Transverse colon (tissue), 4 donors: Measurements from ENCODE around the gene ARHGEF4. TPM values are rescaled to one million over a fixed set of nuclear protein-coding genes. Genes with fewer than 3 reads are reported as not detected.

Experiments
- DNase-seq: peaks from one replicate; pipeline ENCODE4 v3.0.0-alpha.2; 2019
- H3K27ac ChIP-seq, 4 donors: fragments of 200-600 bp; sonication (generic); 2 replicates each; pipeline ENCODE4 v1.5.1; 2016 to 2018; ENCODE audit warnings: inconsistent platforms in 4 of 4
- H3K27me3 ChIP-seq: fragments of 200-600 bp; sonication (generic); 2 replicates; pipeline ENCODE4 v1.5.1; 2017; ENCODE audit warnings: inconsistent platforms
- H3K36me3 ChIP-seq, 4 donors: fragments of 200-600 bp; sonication (generic); 2 replicates each; pipeline ENCODE4 v1.5.1; 2017 to 2019; ENCODE audit warnings: inconsistent platforms in 4 of 4
- H3K4me1 ChIP-seq, 4 donors: fragments of 200-600 bp; sonication (generic); 2 replicates each; pipeline ENCODE4 v1.5.1; 2017 to 2020; ENCODE audit warnings: inconsistent platforms in 4 of 4
- H3K4me3 ChIP-seq, 4 donors: fragments of 200-600 bp; sonication (generic); 1 replicate in 1 of 4; 2 replicates in 3 of 4; pipeline versions ENCODE4 v1.5.1 to v1.6.1; 2017 to 2019; ENCODE audit warnings: inconsistent platforms in 4 of 4
- H3K9me3 ChIP-seq, 2 donors: fragments of 200-600 bp; sonication (generic); 2 replicates each; pipeline ENCODE4 v1.5.1; 2017 to 2019; ENCODE audit warnings: inconsistent platforms in 2 of 2
- EP300 ChIP-seq: sonication (generic); formaldehyde crosslinking; IDR thresholded peaks from one replicate; pipeline ENCODE4 v1.6.1; 2017; ENCODE audit warnings: antibody characterized with exemption, low read depth
- POLR2A ChIP-seq: fragments of 450-650 bp; IDR thresholded peaks from one replicate; pipeline ENCODE4 v1.6.1; 2016; ENCODE audit warnings: antibody characterized with exemption, mild to moderate bottlenecking, moderate library complexity
- POLR2AphosphoS5 ChIP-seq, 3 donors: sonication (generic); formaldehyde crosslinking; IDR thresholded peaks; one replicate each; pipeline ENCODE4 v1.6.1; 2016; ENCODE audit warnings: antibody characterized with exemption in 3 of 3
- whole genome bisulfite sequencing, 2 donors: methylation state at CpG; one replicate each; pipeline ENCODE4 v1.1.5; 2018; ENCODE audit warnings: low coverage in 1 of 2; 5-methylcytosine and 5-hydroxymethylcytosine counted together
- in situ Hi-C, 4 donors: fragments of 200-750 bp; cut with MboI; loops; one replicate each; pipeline versions ENCODE4 v1.15.0 to v1.15.1; 2017; ENCODE audit warnings: low sequenced_read_pairs in 3 of 4, low pct_ligation_motif_present in 1 of 4, low pct_unique_long_range_greater_than_20kb in 1 of 4
- intact Hi-C: fragments of 100-400 bp; cut with DNase I; formaldehyde crosslinking; loops from one replicate; pipeline ENCODE4 v1.15.1; 2023; ENCODE audit warnings: low total_unique reads
- total RNA-seq, 4 donors: library from RNA; depleted of rRNA; stranded (reverse); fragments of >200 nt; gene quantifications; one replicate each; pipeline ENCODE4 v1.1.0, GENCODE V29; 2016
- TF ChIP-seq, protein P1 (sequence below), 5 experiments: fragments of 200-600 bp in 3 of 5; fragments of 450-650 bp in 2 of 5; sonication (generic) in 3 of 5; IDR thresholded peaks; 1 replicate in 2 of 5; 2 replicates in 3 of 5; pipeline ENCODE4 v1.5.1; 2016 to 2017; ENCODE audit warnings: antibody characterized with exemption in 5 of 5, inconsistent platforms in 3 of 5, mild to moderate bottlenecking in 2 of 5, moderate library complexity in 1 of 5

The ARHGEF4 gene
- total RNA-seq, 4 donors from 2014 or later = 1.2 to 16.8 (median 1.7) TPM

DNA sequence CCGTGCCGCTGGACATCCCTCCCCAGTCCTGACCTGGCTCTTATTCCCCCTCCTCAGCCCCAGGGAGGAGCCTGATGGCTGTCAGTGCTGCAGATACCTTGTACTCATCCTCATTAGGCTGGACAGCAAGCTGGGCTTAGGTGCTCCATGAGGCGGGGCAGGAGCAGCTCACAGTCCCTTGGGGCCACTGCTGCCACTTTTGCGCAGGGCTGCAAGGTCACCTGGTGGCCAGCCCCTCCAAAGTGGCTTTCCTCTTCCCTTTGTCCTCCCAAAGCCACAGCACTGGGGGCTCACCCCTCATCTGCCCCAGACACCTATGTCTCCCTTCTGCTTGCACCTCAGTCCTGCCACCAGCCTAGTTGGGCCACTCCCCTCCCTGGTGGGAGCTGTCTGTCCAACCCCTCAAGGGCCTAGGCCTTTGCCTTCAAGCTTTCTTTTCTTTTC, 195.7 kb downstream of the ARHGEF4 start:
- no peak overlapping the region for H3K4me3 ChIP-seq
- H3K4me1 ChIP-seq = peaks cover 0 to 14% (median 6%) of the 10 kb centered on the region in 4 donors
- in situ Hi-C loops (no loop called here), intact Hi-C loops (no loop called here)
- no peak for DNase-seq
- peaks cover 33% of the 10 kb centered on the region for H3K27me3 ChIP-seq
- H3K9me3 ChIP-seq = no peaks in the 10 kb centered on the region
- H3K27ac ChIP-seq = no peak overlapping the region
- TF ChIP-seq POLR2A (no peak), POLR2AphosphoS5 (IDR thresholded peaks at IDR 0.05) (no peak), EP300 (no peak)
- TF ChIP-seq, protein P1, sequence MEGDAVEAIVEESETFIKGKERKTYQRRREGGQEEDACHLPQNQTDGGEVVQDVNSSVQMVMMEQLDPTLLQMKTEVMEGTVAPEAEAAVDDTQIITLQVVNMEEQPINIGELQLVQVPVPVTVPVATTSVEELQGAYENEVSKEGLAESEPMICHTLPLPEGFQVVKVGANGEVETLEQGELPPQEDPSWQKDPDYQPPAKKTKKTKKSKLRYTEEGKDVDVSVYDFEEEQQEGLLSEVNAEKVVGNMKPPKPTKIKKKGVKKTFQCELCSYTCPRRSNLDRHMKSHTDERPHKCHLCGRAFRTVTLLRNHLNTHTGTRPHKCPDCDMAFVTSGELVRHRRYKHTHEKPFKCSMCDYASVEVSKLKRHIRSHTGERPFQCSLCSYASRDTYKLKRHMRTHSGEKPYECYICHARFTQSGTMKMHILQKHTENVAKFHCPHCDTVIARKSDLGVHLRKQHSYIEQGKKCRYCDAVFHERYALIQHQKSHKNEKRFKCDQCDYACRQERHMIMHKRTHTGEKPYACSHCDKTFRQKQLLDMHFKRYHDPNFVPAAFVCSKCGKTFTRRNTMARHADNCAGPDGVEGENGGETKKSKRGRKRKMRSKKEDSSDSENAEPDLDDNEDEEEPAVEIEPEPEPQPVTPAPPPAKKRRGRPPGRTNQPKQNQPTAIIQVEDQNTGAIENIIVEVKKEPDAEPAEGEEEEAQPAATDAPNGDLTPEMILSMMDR (IDR thresholded peaks at IDR 0.05) = no peak
- 74% methylated on average over 4 of the region's 4 CpGs; no CpG with 5 or more reads in 1 of the 2 donors for WGBS, 2 donors
- H3K36me3 ChIP-seq = no peaks in the 10 kb centered on the region

DNA sequence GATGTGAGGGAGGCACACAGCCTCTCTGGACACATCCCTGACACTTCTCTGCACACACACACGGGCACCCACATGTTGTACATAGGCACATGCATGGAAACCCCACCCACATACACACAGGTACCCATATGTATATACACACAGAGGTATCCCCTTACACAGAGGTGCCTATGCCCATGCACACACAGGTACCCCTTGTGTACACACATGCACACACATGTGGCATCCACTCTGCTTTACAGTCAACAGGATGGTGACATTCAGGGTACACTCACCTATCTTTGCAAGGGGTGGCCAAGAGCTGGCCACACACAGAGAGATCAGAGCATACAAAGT, 197.0 kb downstream of the ARHGEF4 start:
- H3K27me3 ChIP-seq = peaks cover 38% of the 10 kb centered on the region
- WGBS, 2 donors = 58% methylated on average over 1 of the region's 1 CpG; no CpG with 5 or more reads in 1 of the 2 donors
- intact Hi-C loops = no loop called here

DNA sequence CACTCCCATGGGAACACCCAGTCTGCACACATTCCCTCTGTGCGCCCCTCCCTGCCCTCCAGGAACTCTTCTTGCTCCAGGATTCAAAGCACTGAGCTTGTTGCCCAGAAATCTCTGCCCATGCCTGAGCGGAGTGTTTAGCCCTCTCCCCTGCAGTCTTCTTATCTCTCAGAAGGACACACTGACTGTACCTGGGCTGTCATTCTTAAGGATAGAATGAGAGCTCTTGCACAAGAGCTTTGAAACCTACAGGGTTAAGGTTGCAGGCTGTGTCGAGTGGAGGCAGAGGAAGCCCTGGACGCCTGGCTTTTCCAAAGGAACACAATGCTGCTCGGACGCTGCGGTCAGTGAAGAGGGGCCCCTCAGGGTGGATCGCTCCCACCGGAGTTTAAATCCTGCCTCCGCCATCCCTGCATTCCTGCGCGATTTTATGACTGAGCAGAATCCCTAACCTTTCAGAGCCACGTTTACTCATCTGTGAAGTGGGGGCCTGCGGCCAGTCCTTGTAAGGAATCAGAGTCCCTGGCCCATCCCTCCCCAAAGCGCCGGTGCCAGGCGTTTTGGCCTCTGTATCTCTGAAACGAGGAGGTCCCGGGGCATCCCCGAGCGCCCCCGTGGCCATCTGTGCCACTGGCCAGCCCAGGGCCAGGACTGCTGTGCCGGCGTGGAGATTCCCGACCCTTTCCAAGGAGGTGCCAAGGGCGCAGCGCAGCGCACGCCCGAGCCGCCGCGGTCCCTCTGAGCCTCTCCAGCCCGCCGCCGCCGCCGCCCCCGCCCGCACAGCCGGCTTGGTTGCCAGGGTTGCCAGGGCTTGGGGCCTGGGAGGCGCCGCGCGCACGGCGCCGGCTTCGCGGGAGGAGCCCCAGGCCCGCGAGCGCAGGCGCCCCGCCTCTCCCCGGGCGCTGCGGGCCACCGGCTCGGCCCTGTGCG, 197.7 kb downstream of the ARHGEF4 start:
- peak overlapping the region; percentile 13 to 51 (median 26) for H3K4me3 ChIP-seq
- no peaks in the 10 kb centered on the region for H3K36me3 ChIP-seq
- no peak for DNase-seq
- H3K4me1 ChIP-seq = peaks cover 0 to 14% (median 6%) of the 10 kb centered on the region in 4 donors
- in situ Hi-C loops = no loop called here
- intact Hi-C loops = no loop called here
- TF ChIP-seq POLR2AphosphoS5 (IDR thresholded peaks at IDR 0.05) (no peak), EP300 (no peak), POLR2A (no peak)
- TF ChIP-seq, protein P1 (IDR thresholded peaks at IDR 0.05) = no peak
- peaks cover 45% of the 10 kb centered on the region for H3K27me3 ChIP-seq
- no peaks in the 10 kb centered on the region for H3K9me3 ChIP-seq
- WGBS, 2 donors = 5 to 80% methylated on average over 1 to 42 of the region's 61 CpGs
- H3K27ac ChIP-seq = no peak overlapping the region

More for the DNA sequence above, 197.0 kb downstream of the ARHGEF4 start:
- DNase-seq = no peak
- in situ Hi-C loops = no loop called here
- no peaks in the 10 kb centered on the region for H3K36me3 ChIP-seq
- no peaks in the 10 kb centered on the region for H3K9me3 ChIP-seq
- H3K27ac ChIP-seq = no peak overlapping the region
- H3K4me3 ChIP-seq = no peak overlapping the region
- TF ChIP-seq POLR2AphosphoS5 (IDR thresholded peaks at IDR 0.05) = no peak
- H3K4me1 ChIP-seq = peaks cover 0 to 14% (median 6%) of the 10 kb centered on the region in 4 donors

DNA sequence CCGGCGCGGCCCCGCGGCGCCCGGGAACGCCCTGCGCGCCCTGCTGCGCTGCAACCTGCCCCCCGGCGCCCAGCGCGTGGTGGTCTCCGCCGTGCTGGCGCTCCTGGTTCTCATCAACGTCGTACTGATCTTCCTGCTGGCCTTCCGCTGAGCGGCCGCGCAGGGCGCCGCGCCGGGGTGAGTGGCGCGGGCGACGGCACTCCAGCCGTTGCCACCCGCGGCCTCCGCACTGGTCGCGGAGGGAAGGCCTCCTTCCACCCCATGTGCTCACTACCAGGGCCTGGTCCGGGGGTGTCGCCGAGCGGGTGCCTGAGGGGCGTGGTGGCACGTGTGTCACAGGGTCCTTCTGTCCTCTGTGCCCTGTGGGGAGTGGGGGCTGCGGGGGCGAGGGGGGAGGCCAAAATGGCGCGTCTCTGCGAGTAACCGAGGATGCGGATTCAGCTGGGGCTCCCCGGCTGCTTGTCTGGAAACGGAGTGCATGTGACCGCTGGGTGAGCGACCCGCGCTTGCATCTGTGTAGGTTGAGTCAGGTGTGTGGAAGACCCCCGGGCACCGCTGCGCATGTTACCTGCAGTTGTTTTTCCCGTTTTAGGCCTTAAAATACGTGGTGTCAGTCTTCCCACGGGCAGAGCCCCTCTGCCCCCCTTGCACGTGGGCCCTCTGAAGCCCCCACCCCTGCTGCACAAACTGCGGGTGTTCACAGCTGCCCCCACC, 198.6 kb downstream of the ARHGEF4 start:
- WGBS, 2 donors = 38% methylated on average over 36 of the region's 65 CpGs; no CpG with 5 or more reads in 1 of the 2 donors
- H3K4me3 ChIP-seq = peak overlapping the region; percentile 20 to 51 (median 32)

More for the DNA sequence above, 198.6 kb downstream of the ARHGEF4 start:
- Histone ChIP-seq H3K27me3 (peaks cover 53% of the 10 kb centered on the region), H3K9me3 (no peaks in the 10 kb centered on the region), H3K36me3 (no peaks in the 10 kb centered on the region), H3K27ac (peak overlapping the region in 1 of 4 donors; percentile 21), H3K4me1 (peaks cover 0 to 20% (median 7%) of the 10 kb centered on the region in 4 donors)
- in situ Hi-C loops = no loop called here
- DNase-seq = no peak
- TF ChIP-seq POLR2A = no peak
- no peak for TF ChIP-seq EP300
- TF ChIP-seq POLR2AphosphoS5 (IDR thresholded peaks at IDR 0.05) = no peak
- TF ChIP-seq, protein P1 (IDR thresholded peaks at IDR 0.05) = no peak
- intact Hi-C loops = no loop called here
